ENCODE data around the gene PTOV1.

- TF ChIP-seq CTCF (IDR thresholded peaks at IDR 0.05; ENCODE audit: low read length) (no peak), EZH2phosphoT487 (IDR thresholded peaks at IDR 0.05; ENCODE audit: low read length) (no peak), EZH2 (optimal IDR thresholded peaks at IDR 0.05; ENCODE audit: low read depth, low read length) (no peak)
Observed at GRCh38 chr19:49846408-49846807, 4.6 kb upstream of the PTOV1 start.

All from MM.1S (cell line).